Activated gamma-delta T cell treated with Interleukin-2 at 50 U/mL for 16 hours (primary cell): ENCODE results near the gene CARM1.
"Not testable (repeated sequence)": the region's sequence is repeated elsewhere in the genome, so short reads cannot be mapped to it uniquely, and the experiment has no call there.

Experiments
- DNase-seq: peaks from one replicate; pipeline ENCODE4 v3.0.0-alpha.2; 2020

The CARM1 gene

GRCh38 chr19:10876459-10877240 is 5.3 kb downstream of the CARM1 start:
- no peak for DNase-seq

DNA sequence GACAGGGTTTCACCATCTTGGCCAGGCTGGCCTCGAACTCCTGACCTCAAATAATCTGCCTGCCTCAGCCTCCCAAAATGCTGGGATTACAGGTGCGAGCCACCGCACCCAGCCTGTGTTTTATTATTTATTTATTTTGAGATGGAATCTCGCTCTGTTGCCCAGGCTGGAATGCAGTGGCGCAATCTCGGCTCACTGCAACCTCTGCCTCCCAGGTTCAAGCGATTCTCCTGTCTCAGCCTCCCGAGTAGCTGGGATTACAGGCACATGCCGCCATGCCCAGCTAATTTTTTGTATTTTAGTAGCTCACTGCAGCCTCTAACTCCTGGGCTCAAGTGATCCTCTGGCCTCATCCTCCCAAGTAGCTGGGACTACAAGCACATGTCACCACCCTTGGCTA is 6.3 kb downstream of the CARM1 start:
- not testable (repeated sequence) for DNase-seq

GRCh38 chr19:10878253-10878652 is 6.9 kb downstream of the CARM1 start:
- no peak for DNase-seq

- DNase-seq, result no peak
These were observed 10.2 kb downstream of the CARM1 start for GRCh38 chr19:10881403-10882107.

DNA sequence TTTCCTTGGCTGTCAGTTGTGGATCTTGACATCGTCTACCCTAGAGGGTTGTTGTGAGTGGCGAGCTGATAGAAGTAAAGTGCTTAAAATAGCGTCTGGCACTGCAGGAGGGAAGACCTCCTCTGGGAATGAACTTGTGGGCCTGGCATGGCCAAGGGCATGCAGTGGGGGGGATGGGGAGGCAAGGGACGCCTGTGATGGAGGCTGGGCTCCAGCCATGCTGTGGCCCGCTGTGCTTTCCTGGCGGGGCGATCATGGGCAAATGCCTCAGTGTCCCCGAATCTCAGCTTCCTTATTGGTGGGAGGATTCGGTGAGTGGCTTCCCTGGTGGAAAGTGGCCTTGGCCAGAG is 10.7 kb downstream of the CARM1 start:
- no peak for DNase-seq

DNA sequence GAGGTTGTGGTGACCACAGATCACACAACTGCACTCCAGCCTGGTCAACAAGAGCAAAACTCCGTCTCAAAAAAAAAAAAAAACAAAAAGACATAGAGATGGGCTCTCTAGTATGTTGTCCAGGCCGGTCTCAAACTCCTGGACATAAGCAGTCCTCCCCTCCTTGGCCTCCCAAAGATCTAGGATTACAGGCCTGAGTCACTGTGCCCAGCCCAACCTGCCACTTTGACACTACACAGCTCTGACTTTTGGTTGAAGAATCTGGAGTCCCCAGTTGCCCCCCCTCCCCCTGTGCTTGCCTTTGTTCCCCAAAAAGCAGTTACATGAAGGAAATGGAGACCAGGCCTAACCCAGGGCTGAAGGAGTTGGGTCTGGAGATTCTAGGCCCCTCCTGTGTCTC is 12.9 kb downstream of the CARM1 start:
- no peak for DNase-seq

- no peak for DNase-seq
These were observed 14.1 kb downstream of the CARM1 start for GRCh38 chr19:10885201-10886169.

- no peak for DNase-seq
These were observed 16.4 kb downstream of the CARM1 start for GRCh38 chr19:10887616-10888367.

GRCh38 chr19:10888421-10888866 is 17.1 kb downstream of the CARM1 start:
- DNase-seq, result no peak

DNA sequence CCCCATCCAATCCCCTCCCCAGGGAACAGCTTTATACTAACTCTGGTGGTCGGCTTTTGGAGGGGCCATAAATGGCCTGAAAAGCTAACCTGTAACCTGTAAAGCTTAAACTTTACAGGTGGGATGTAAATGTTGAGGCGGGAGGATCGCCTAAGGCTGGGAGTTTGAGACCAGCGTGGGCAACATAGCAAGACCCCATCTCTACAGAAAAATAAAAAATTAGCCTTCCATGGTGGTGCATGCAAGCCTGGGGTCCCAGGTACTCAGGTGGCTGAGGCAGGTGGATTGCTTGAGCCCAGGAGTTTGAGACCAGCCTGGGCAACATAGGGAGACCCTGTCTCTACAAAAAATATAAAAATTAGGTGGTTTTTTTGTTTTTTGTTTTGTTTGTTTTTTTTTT is 18.5 kb downstream of the CARM1 start:
- no peak for DNase-seq

GRCh38 chr19:10891405-10892086 is 20.2 kb downstream of the CARM1 start:
- DNase-seq, result no peak

DNA sequence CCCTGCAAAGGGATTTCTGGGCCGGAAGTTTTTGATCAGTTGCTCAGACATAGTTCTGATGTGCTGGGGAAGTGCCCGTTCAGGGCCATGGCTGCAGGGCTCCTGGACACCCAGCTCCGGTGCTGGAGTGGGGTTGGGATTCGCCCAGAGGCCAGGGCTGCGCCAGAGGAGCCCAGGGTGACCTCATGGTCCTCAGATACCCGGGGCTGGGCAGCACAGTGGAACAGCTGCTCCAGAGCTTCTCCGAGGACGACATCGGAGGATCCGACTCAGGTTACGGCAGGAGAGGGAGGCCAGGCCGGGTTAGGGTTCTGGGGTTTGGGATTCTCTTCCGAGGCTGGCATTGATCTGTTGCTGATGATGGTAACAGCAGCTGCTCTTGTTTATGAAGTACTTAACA is 20.9 kb downstream of the CARM1 start:
- DNase-seq, result no peak

GRCh38 chr19:10894911-10895213 is 23.5 kb downstream of the CARM1 start:
- no peak for DNase-seq

GRCh38 chr19:10895363-10895762 is 24.0 kb downstream of the CARM1 start:
- DNase-seq, result no peak

GRCh38 chr19:10895920-10896319 is 24.6 kb downstream of the CARM1 start:
- DNase-seq, result no peak

DNA sequence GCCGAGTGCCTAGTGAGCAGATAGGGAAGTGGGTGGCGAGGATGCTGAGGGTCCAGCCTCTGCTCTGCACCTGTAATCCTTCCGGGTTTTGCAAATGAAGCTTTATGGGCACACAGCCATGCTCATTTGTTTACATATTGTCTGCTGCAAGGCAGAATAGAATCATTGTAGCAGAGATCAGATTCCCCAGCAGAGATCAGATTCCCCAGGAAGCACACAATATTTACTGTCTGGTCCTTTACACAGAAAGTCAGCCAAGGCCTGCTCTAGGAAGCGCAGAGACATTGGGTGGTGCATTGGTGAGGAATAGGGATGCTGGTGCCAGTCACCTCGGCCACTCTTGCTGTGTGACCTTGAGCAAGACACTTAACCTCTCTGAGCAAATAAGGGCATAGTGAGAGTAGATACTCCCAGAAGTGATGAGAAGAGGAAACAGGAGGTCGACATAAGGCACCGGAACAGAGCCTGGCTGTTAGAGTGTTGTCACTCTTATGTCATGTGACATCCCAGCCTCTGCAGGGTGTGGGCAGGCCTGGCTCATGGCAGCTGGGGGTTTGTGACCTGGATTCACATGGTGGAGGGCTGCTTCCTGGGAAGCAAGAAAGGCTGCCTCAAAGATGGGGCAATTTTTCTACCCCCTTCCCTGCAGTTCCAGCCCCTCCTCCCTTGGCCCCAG is 25.6 kb downstream of the CARM1 start:
- no peak for DNase-seq

DNA sequence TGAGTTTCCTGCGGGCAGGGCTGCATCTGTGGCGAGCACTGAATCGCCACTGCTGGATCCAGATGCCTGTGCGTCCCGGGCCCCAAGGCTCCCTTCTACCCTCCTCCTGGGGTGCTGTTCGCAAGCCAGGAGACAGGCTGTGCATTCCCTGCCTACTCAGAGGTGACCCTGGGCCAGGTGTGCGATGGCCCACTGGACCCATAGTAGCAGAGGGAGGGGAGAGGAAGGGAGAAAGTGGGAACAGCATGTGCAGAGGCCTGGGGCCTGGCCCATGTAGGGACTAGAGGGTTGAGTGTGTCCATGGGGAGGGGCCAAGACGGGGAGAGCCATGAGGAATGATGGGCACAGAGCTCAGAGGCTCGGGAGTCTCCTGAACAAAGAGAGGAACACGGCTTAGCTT is 27.3 kb downstream of the CARM1 start:
- no peak for DNase-seq

- DNase-seq, result no peak
These were observed 27.8 kb downstream of the CARM1 start for GRCh38 chr19:10899151-10899653.

DNA sequence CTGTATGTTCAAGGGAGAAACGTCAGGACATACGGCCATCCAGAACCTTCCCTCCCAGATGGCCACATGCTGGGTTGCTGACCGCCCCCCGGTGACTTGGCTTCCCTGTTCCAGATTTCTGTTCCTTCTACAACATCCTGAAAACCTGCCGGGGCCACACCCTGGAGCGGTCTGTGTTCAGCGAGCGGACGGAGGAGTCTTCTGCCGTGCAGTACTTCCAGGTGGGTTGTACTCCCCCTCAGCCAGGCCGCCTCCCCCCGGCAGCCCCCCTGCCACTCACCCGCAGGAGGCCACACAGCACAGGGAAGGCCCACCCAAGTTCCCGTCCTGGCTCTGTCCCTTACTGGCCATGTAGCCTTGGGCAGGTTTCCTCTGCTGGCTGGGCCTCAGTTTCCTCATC is 36.6 kb downstream of the CARM1 start:
- no peak for DNase-seq

GRCh38 chr19:10908380-10908960 is 37.1 kb downstream of the CARM1 start:
- no peak for DNase-seq
